Measurements from ENCODE around the gene OPA1. TPM values are rescaled to one million over a fixed set of nuclear protein-coding genes. Genes with fewer than 3 reads are reported as not detected.

Gene OPA1
- total RNA-seq, 1 experiment from 2014 or later: 31.4 TPM

GRCh38 chr3:193735850-193736249, 142.8 kb downstream of the OPA1 start:
- no peak for DNase-seq (ENCODE audit: low spot score)

GRCh38 chr3:193736616-193737015, 143.6 kb downstream of the OPA1 start:
- DNase-seq (ENCODE audit: low spot score): no peak

GRCh38 chr3:193737191-193737751, 144.3 kb downstream of the OPA1 start:
- no peak for DNase-seq (ENCODE audit: low spot score)

GRCh38 chr3:193742628-193743027, 149.6 kb downstream of the OPA1 start:
- DNase-seq (ENCODE audit: low spot score): no peak

GRCh38 chr3:193743702-193744047, 150.7 kb downstream of the OPA1 start:
- DNase-seq (ENCODE audit: low spot score): no peak

GRCh38 chr3:193744048-193744821, 151.2 kb downstream of the OPA1 start:
- peak; percentile 34 for DNase-seq (ENCODE audit: low spot score)

- DNase-seq (ENCODE audit: low spot score): no peak
Measured at GRCh38 chr3:193744822-193745684, 152.0 kb downstream of the OPA1 start.

- no peak for DNase-seq (ENCODE audit: low spot score)
Measured at GRCh38 chr3:193746832-193747231, 153.8 kb downstream of the OPA1 start.

Small RNA genes lying within 50 kb of the gene (small RNA-seq; reads per million reads assigned to genes)
- not detected for gene RF00019
- gene RN7SL447P: not detected

Other genes starting within 250 kb of the OPA1 start
- gene ATP13A5, start 214.5 kb upstream of the OPA1 start, total RNA-seq (2014; rRNA removed; shearing (Covaris generic)): not detected in 2 replicates
- 0.23 TPM in 2 replicates for gene ATP13A4, start 38.3 kb upstream of the OPA1 start, total RNA-seq (2014; rRNA removed; shearing (Covaris generic))

Data from HT-29 (cell line).